ENCODE results near the gene DGKB.

Gene DGKB

DNA sequence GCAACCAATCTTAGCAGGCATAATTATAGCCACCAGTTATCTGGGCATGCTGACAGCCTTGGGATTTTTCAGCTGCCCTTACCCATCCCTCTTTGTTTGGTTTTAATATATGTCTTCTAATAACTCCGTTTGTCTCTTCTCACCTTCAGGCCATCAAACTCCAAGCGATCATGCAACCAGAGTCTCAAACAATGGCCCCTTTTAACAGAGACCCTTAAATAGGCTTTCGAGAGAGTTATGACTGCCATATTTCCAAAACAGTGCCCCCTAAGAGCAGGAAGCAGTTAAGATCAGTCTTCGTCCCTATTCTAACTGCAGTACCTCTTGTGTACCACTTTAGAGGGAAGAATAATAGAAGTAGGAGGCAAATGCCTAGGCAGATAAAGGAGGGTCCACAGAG lies 157.5 kb downstream of the DGKB start:
- Histone ChIP-seq H3K27ac (no peak overlapping the region), H3K4me3 (no peak overlapping the region)
- DNase-seq (ENCODE audit: low spot score): no peak
- TF ChIP-seq, protein P1, sequence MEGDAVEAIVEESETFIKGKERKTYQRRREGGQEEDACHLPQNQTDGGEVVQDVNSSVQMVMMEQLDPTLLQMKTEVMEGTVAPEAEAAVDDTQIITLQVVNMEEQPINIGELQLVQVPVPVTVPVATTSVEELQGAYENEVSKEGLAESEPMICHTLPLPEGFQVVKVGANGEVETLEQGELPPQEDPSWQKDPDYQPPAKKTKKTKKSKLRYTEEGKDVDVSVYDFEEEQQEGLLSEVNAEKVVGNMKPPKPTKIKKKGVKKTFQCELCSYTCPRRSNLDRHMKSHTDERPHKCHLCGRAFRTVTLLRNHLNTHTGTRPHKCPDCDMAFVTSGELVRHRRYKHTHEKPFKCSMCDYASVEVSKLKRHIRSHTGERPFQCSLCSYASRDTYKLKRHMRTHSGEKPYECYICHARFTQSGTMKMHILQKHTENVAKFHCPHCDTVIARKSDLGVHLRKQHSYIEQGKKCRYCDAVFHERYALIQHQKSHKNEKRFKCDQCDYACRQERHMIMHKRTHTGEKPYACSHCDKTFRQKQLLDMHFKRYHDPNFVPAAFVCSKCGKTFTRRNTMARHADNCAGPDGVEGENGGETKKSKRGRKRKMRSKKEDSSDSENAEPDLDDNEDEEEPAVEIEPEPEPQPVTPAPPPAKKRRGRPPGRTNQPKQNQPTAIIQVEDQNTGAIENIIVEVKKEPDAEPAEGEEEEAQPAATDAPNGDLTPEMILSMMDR (IDR thresholded peaks at IDR 0.05): no peak

DNA sequence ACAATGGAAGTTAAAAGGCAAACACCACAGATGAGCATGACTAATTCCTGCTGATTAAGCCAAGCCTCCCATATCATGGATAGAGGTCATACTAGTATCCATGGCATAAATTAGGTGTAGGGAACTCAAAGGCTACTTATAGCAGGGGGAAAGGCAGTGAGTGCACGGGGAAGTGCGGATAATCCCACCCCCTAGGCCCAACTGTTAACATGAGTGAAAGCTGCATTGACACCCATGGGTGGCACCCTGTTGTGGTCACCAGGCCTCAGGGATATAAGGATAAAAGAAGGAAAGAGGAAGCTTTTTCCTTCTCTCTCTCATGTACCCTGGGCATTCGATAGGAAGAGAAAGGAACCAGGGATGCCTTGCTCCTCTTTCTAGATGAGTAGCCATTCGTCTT lies 161.9 kb downstream of the DGKB start:
- H3K4me3 ChIP-seq: no peak overlapping the region
- H3K27ac ChIP-seq: no peak overlapping the region
- no peak for DNase-seq (ENCODE audit: low spot score)
- TF ChIP-seq, protein P1 (IDR thresholded peaks at IDR 0.05): no peak

DNA sequence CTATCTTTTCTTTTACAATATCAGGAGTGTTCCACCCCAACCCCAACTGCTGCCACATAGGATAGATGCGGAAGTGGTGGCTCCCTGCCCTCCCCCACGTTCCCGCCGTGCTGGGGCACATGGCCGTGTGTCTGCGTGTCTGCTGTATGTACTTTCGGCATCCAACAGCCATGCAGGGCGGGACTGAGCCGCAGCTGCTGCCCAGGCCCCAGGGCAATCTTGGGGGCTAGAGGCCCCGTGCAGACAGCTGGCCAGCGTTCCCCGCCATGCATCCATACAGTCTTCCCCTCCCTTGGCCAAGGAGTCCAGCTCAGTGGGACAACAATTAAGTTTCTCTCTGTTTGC lies 162.7 kb downstream of the DGKB start:
- no peak for DNase-seq (ENCODE audit: low spot score)
- H3K4me3 ChIP-seq: no peak overlapping the region
- TF ChIP-seq, protein P1 (IDR thresholded peaks at IDR 0.05): no peak
- H3K27ac ChIP-seq: no peak overlapping the region

DNA sequence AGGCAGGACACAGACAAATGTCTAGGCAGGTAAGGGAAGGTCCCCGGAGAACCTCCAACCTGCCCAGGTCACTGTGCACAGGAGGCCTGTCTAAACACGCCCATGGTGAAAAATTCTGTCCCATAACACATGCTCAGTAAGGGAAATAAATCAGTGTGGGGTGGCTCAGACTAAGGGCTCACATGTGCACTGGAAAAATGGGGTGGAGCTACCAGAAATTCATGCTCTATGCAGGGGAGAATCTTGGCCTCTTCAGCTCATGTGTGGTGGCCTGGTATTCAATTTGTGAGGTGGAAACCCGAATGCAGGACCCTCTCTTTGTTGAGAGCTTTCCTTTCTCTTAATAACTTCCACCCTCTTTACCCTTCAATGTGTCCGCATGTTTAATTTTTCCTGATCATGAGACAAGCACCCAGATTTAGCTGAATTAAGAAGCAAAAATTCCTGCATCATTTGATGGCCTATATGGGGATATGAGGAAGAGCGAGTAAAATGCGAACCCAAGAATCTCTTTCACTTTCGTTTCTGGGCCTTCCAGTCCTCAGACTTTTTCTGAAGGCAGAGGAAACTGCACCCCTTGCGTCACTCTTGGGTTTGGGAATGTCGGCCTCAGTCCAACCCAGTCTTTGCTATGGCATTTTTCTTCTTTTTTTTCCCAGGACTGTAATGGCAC lies 163.2 kb downstream of the DGKB start:
- Histone ChIP-seq H3K27ac (no peak overlapping the region), H3K4me3 (no peak overlapping the region)
- TF ChIP-seq, protein P1 (IDR thresholded peaks at IDR 0.05): no peak
- no peak for DNase-seq (ENCODE audit: low spot score)

DNA sequence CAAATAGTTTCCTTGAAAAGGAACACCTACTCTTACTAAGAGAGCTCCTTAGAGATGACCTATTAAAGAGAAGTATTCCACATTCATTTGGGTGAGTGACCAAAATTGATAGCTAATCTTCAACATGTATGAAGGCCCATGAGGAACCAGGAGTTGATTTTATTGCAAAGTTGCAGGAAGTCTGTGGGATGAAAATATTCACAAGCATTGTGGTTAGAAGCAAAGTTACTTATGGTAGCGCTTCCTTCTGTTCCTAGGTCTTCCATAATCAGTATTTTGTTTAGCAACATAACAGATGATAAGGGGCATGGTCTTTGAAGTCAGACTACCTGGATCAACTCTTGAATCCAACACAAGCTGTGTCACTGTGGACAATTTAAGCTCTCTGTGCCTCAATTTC lies 164.5 kb downstream of the DGKB start:
- TF ChIP-seq, protein P1 (IDR thresholded peaks at IDR 0.05): no peak
- Histone ChIP-seq H3K27ac (no peak overlapping the region), H3K4me3 (no peak overlapping the region)
- DNase-seq (ENCODE audit: low spot score): no peak

DNA sequence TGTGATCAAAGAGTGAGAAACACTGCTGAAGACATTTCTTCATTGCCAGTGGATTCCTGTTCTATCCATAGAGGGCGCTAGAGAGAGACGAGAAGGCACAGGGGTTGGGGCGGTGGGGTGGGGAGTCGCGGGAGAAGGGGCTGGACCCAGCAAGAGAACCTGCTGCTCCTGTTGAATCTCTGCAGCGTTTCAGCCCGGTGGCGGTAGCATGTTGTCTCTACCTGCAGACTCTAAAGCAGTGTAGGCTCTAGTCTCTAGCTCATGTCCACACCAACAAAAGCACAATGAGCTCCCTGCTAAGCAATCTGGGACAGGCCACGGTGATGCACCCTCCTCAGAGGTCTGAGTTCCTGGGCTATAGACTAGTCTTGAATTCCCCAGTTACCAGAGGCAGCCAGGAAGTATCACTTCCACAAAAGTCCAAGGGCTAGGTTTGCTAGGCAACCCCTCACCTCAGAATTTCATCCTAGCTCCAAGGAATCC lies 167.7 kb downstream of the DGKB start:
- Histone ChIP-seq H3K4me3 (no peak overlapping the region), H3K27ac (no peak overlapping the region)
- TF ChIP-seq, protein P1 (IDR thresholded peaks at IDR 0.05): no peak
- no peak for DNase-seq (ENCODE audit: low spot score)

DNA sequence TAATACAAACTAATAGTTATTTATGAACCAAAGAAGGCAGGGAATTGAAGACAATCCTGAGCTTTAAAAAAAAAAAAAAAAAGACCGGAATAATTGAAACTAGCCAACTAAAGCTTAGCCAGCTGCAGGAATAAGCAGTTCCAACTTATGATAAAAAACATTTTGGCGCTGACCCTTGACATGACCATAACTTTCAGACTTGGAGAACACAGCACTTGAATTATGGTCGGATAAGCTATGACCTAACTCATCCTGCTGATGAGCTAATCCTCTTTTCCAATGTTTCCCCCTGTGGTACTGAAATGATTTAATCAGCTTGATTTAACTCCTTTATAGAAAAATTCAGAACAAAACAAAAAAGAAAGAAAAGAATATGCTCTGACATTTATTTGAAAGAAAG lies 181.8 kb downstream of the DGKB start:
- no peak overlapping the region for H3K27ac ChIP-seq

More for the DNA sequence above, 181.8 kb downstream of the DGKB start:
- TF ChIP-seq, protein P1 (IDR thresholded peaks at IDR 0.05): no peak
- DNase-seq (ENCODE audit: low spot score): no peak
- H3K4me3 ChIP-seq: no peak overlapping the region
